Tibial artery (tissue), 4 donors: Measurements from ENCODE around the gene CD163.

ENCODE experiments used
- DNase-seq, 2 donors: peaks; one replicate each; pipeline ENCODE4 v3.0.0-alpha.2; 2019
- H3K27ac ChIP-seq, 2 donors: fragments of 200-600 bp; sonication (generic) in 1 of 2; 1 replicate in 1 of 2; 2 replicates in 1 of 2; pipeline ENCODE4 v1.5.1; 2018 to 2019; ENCODE audit warnings: mild to moderate bottlenecking in 1 of 2
- H3K27me3 ChIP-seq, 2 donors: fragments of 200-600 bp; sonication (generic) in 1 of 2; one replicate each; pipeline versions ENCODE4 v1.5.1 to v1.6.0; 2016 to 2019
- H3K36me3 ChIP-seq, 3 donors: fragments of 200-600 bp; sonication (generic) in 2 of 3; one replicate each; pipeline ENCODE4 v1.5.1; 2016 to 2019; ENCODE audit warnings: mild to moderate bottlenecking in 2 of 3
- H3K4me1 ChIP-seq, 4 donors: fragments of 200-600 bp; sonication (generic) in 2 of 4; 1 replicate in 3 of 4; 2 replicates in 1 of 4; pipeline ENCODE4 v1.5.1; 2016 to 2019
- H3K4me3 ChIP-seq, 2 donors: fragments of 200-600 bp; sonication (generic) in 1 of 2; 1 replicate in 1 of 2; 2 replicates in 1 of 2; pipeline ENCODE4 v1.5.1; 2018 to 2019; ENCODE audit warnings: mild to moderate bottlenecking in 2 of 2
- H3K9me3 ChIP-seq, 3 donors: fragments of 200-600 bp; sonication (generic) in 1 of 3; one replicate each; pipeline ENCODE4 v1.5.1; 2016 to 2019
- intact Hi-C: fragments of 100-400 bp; cut with DNase I; formaldehyde crosslinking; loops from one replicate; pipeline ENCODE4 v1.15.0; 2023; ENCODE audit warnings: low total_unique reads
- TF ChIP-seq, protein P1 (sequence below), 2 experiments: fragments of 200-600 bp in 1 of 2; fragments of 450-650 bp in 1 of 2; IDR thresholded peaks; one replicate each; pipeline ENCODE4 v1.5.1; 2017 to 2019; ENCODE audit warnings: antibody characterized with exemption in 2 of 2, mild to moderate bottlenecking in 1 of 2, moderate library complexity in 1 of 2

The CD163 gene

DNA sequence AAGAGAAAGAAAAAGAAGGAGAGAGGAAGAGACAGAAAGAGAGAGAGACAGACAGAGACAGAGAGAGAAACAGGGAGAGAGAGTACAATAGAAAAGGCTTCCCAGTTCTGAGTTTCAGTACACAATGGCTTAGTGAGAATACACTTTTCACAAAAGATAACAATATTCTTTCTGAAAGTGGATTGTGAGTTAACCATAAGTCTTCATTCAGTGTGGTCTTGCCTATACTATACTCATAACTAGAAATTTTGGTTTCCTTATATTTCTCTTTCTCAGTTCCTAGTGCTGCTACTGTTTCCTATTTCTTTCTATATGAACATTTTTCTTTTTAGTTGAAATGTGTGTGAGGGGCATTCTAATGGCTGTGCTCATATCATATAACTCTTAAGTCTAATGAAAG is 68.9 kb downstream of the CD163 start:
- no peaks in the 10 kb centered on the region for H3K36me3 ChIP-seq
- intact Hi-C loops, result no loop called here
- no peaks in the 10 kb centered on the region for H3K9me3 ChIP-seq
- no peaks in the 10 kb centered on the region for H3K27me3 ChIP-seq
- no peak for DNase-seq
- no peak overlapping the region for H3K4me3 ChIP-seq
- no peaks in the 10 kb centered on the region for H3K4me1 ChIP-seq
- TF ChIP-seq, protein P1, sequence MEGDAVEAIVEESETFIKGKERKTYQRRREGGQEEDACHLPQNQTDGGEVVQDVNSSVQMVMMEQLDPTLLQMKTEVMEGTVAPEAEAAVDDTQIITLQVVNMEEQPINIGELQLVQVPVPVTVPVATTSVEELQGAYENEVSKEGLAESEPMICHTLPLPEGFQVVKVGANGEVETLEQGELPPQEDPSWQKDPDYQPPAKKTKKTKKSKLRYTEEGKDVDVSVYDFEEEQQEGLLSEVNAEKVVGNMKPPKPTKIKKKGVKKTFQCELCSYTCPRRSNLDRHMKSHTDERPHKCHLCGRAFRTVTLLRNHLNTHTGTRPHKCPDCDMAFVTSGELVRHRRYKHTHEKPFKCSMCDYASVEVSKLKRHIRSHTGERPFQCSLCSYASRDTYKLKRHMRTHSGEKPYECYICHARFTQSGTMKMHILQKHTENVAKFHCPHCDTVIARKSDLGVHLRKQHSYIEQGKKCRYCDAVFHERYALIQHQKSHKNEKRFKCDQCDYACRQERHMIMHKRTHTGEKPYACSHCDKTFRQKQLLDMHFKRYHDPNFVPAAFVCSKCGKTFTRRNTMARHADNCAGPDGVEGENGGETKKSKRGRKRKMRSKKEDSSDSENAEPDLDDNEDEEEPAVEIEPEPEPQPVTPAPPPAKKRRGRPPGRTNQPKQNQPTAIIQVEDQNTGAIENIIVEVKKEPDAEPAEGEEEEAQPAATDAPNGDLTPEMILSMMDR (IDR thresholded peaks at IDR 0.05), result no peak
- H3K27ac ChIP-seq, result no peak overlapping the region

GRCh38 chr12:7433276-7433822 is 70.2 kb downstream of the CD163 start:
- H3K27me3 ChIP-seq, result no peaks in the 10 kb centered on the region
- H3K27ac ChIP-seq, result no peak overlapping the region
- H3K4me1 ChIP-seq, result no peaks in the 10 kb centered on the region
- H3K36me3 ChIP-seq, result no peaks in the 10 kb centered on the region
- TF ChIP-seq, protein P1 (IDR thresholded peaks at IDR 0.05), result no peak
- no peaks in the 10 kb centered on the region for H3K9me3 ChIP-seq
- intact Hi-C loops, result no loop called here
- DNase-seq, result no peak
- no peak overlapping the region for H3K4me3 ChIP-seq

DNA sequence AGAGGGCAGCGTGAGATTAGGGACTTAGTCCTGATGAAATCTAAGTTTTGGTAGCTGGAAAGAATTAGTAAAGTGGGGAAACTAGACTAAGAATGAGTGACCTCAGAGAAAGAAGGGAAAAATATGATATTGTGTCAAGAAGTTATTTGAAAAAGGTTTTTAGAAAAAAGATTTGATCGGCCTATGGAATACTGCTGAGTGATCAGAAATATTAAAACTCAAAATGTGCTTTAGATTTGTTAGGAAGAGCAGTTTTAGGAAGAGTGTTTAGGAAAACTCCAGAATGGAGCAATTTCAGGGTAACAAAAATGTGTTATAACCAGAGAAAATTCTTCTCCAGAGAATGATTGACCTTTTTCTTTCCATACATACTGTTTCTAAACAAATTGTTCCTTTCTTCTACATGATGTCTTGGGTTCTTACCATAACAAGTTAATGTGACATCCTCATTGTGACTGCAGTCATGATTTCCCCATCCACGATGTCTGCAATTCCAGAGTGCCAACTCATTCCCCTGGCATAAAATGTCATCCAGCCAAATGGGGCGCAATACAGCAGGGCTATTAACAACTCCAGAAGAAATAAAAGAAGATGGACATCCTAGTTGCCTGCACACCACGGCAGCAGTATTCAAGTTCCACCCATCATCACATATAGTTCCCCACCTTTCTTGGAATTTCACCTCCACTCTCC is 71.4 kb downstream of the CD163 start:
- H3K36me3 ChIP-seq, result no peaks in the 10 kb centered on the region
- DNase-seq, result no peak
- intact Hi-C loops, result no loop called here
- H3K9me3 ChIP-seq, result no peaks in the 10 kb centered on the region
- no peak overlapping the region for H3K27ac ChIP-seq
- H3K27me3 ChIP-seq, result no peaks in the 10 kb centered on the region
- no peak overlapping the region for H3K4me3 ChIP-seq
- TF ChIP-seq, protein P1 (IDR thresholded peaks at IDR 0.05), result no peak
- H3K4me1 ChIP-seq, result no peaks in the 10 kb centered on the region
